HL-60 (cell line): Measurements from ENCODE around the gene VTA1.
"Not testable (repeated sequence)": the region's sequence is repeated elsewhere in the genome, so short reads cannot be mapped to it uniquely, and the experiment has no call there.

ENCODE experiments used
- CTCF ChIP-seq: IDR thresholded peaks from one replicate; pipeline ENCODE4 v1.5.1; 2011; ENCODE audit warnings: low read length, control low read depth, inconsistent platforms; ENCODE audit not compliant: insufficient read depth
- GABPA ChIP-seq: IDR thresholded peaks from 2 replicates; pipeline ENCODE4 v1.6.1; 2012; ENCODE audit warnings: low read depth
- POLR2AphosphoS5 ChIP-seq: IDR thresholded peaks from 2 replicates; pipeline ENCODE4 v1.6.1; 2012; ENCODE audit warnings: low read depth
- REST ChIP-seq: IDR thresholded peaks from 2 replicates; pipeline ENCODE4 v1.6.1; 2012; ENCODE audit warnings: low read depth; ENCODE audit not compliant: insufficient replicate concordance
- SPI1 ChIP-seq: IDR thresholded peaks from 2 replicates; pipeline ENCODE4 v1.6.1; 2012; ENCODE audit warnings: low read depth, mild to moderate bottlenecking, borderline replicate concordance

- not testable (repeated sequence) for TF ChIP-seq CTCF, POLR2AphosphoS5, REST, GABPA, SPI1
Observed at GRCh38 chr6:142156758-142157068, 9.7 kb downstream of the VTA1 start.
